AG04450 (cell line): ENCODE measurements around the gene PTGIR. TPM values are rescaled to one million over a fixed set of nuclear protein-coding genes. Genes with fewer than 3 reads are reported as not detected.

Experiments
- CTCF ChIA-PET: fragments of 300-600, 350-600 bp; formaldehyde crosslinking; extraction: SDS; loops from one replicate; lab custom pipeline; 2022; ENCODE audit warnings: antibody characterized with exemption, inconsistent platforms; lab: Charles Lee
- POLR2A ChIA-PET: fragments of 350-600 bp; formaldehyde crosslinking; extraction: SDS; loops from one replicate; lab custom pipeline; 2021; ENCODE audit warnings: antibody characterized with exemption, inconsistent platforms; lab: Yijun Ruan, JAX
- DNase-seq: peaks from one replicate; pipeline ENCODE4 v3.0.0-alpha.2; 2011; ENCODE audit warnings: low read depth, low spot score
- H3K27ac ChIP-seq: one replicate; pipeline ENCODE4 v1.5.1; 2012; ENCODE audit warnings: low read depth, low read length, control low read depth
- H3K27me3 ChIP-seq: one replicate; pipeline ENCODE4 v1.6.0; 2012; ENCODE audit warnings: low read length; ENCODE audit not compliant: control insufficient read depth, insufficient read depth
- H3K4me3 ChIP-seq: 2 replicates; pipeline ENCODE4 v1.5.1; 2011; ENCODE audit warnings: mild to moderate bottlenecking, low read depth, low read length, control low read depth
- H3K9me3 ChIP-seq: 2 replicates; pipeline ENCODE4 v1.5.1; 2012; ENCODE audit warnings: low read length; ENCODE audit not compliant: control insufficient read depth, insufficient read depth
- polyA plus RNA-seq: library from polyadenylated mRNA; depleted of rRNA; stranded (reverse); fragments of >200 nt; gene quantifications from 2 replicates; pipeline ENCODE4 v1.2.3, GENCODE V29; 2011
- TF ChIP-seq, protein P1 (sequence below): IDR thresholded peaks from 2 replicates; pipeline ENCODE4 v1.5.1; 2011; ENCODE audit warnings: low read depth, low read length, control low read depth, inconsistent platforms

Gene PTGIR
- polyA plus RNA-seq, 1 experiment, result 2.4 TPM

DNA sequence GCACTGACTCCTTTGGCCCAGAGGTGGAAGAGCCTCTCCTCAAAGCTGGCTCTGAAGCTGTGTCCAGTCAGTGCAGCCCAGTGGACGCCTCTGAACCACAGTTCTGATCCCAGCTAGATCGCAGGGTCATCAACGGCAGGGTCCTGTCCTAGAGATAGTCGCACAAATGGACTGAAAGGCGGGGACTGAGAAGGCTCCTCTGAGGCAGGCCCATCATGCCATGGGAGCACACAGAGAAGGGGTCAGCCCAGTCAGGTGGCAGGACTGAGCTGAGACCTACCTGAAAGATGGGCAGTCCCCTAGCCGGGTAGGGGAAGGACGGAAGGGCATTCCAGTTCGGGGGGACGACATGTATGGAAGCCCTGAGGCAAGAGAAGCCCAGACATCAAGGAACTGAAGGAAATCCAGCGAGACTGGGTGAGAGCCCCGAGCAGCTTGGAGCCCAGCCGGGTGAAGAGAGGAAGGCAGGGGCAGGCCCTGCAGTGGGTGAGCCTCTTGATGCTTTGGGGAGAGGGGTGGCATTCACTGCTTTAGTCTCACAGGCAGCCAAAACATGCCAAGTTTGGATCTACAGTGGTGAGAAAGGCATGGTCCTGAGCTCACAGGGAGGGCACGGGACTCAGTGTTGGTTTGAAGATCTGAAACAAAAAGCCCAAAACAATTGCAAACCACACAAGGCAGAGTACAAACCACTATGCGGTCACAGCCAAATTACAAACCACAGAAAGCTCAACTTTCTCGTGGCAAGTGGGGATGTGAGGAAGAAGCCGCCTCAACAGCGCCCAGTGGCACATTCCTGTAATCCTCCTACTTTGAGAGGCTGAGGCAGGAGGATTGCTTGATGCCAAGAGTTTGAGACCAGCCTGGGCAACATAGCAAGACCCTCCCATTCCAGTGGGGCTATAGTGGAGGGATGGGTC, 13.8 kb downstream of the PTGIR start:
- DNase-seq, result no peak
- no peaks in the 10 kb centered on the region for H3K27me3 ChIP-seq
- POLR2A ChIA-PET, result interaction anchor here (0.6 to 1.3 kb wide), 5 partner anchors 10 to 829 kb away, joined by 4 to 6 read pairs (median 5); partner anchors contain the start of genes CALM3 and DMPK
- TF ChIP-seq, protein P1, sequence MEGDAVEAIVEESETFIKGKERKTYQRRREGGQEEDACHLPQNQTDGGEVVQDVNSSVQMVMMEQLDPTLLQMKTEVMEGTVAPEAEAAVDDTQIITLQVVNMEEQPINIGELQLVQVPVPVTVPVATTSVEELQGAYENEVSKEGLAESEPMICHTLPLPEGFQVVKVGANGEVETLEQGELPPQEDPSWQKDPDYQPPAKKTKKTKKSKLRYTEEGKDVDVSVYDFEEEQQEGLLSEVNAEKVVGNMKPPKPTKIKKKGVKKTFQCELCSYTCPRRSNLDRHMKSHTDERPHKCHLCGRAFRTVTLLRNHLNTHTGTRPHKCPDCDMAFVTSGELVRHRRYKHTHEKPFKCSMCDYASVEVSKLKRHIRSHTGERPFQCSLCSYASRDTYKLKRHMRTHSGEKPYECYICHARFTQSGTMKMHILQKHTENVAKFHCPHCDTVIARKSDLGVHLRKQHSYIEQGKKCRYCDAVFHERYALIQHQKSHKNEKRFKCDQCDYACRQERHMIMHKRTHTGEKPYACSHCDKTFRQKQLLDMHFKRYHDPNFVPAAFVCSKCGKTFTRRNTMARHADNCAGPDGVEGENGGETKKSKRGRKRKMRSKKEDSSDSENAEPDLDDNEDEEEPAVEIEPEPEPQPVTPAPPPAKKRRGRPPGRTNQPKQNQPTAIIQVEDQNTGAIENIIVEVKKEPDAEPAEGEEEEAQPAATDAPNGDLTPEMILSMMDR, result no peak
- CTCF ChIA-PET, result interaction anchor here (1.6 to 14.3 kb wide), 2 partner anchors 53 to 81 kb away, joined by 4 to 296 read pairs; partner anchors contain the start of gene DACT3
- no peak overlapping the region for H3K4me3 ChIP-seq
- H3K27ac ChIP-seq, result no peak overlapping the region
- H3K9me3 ChIP-seq, result no peaks in the 10 kb centered on the region

DNA sequence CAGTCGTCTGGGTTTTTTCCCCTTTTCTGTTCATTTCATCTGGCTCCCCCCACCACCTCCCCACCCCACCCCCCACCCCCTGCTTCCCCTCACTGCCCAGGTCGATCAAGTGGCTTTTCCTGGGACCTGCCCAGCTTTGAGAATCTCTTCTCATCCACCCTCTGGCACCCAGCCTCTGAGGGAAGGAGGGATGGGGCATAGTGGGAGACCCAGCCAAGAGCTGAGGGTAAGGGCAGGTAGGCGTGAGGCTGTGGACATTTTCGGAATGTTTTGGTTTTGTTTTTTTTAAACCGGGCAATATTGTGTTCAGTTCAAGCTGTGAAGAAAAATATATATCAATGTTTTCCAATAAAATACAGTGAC, 14.5 kb downstream of the PTGIR start:
- H3K27ac ChIP-seq, result no peak overlapping the region
- no peak for DNase-seq
- no peak overlapping the region for H3K4me3 ChIP-seq
- no peaks in the 10 kb centered on the region for H3K9me3 ChIP-seq
- POLR2A ChIA-PET, result interaction anchor here (0.5 to 0.8 kb wide), 3 partner anchors 51 to 828 kb away, joined by 4 to 6 read pairs (median 5); partner anchors contain the start of gene DMPK
- TF ChIP-seq, protein P1, result no peak
- H3K27me3 ChIP-seq, result no peaks in the 10 kb centered on the region
- CTCF ChIA-PET, result interaction anchor here (14.3 kb wide), 1 partner anchor 54 kb away, joined by 296 read pairs; the partner anchor contains the start of gene DACT3

DNA sequence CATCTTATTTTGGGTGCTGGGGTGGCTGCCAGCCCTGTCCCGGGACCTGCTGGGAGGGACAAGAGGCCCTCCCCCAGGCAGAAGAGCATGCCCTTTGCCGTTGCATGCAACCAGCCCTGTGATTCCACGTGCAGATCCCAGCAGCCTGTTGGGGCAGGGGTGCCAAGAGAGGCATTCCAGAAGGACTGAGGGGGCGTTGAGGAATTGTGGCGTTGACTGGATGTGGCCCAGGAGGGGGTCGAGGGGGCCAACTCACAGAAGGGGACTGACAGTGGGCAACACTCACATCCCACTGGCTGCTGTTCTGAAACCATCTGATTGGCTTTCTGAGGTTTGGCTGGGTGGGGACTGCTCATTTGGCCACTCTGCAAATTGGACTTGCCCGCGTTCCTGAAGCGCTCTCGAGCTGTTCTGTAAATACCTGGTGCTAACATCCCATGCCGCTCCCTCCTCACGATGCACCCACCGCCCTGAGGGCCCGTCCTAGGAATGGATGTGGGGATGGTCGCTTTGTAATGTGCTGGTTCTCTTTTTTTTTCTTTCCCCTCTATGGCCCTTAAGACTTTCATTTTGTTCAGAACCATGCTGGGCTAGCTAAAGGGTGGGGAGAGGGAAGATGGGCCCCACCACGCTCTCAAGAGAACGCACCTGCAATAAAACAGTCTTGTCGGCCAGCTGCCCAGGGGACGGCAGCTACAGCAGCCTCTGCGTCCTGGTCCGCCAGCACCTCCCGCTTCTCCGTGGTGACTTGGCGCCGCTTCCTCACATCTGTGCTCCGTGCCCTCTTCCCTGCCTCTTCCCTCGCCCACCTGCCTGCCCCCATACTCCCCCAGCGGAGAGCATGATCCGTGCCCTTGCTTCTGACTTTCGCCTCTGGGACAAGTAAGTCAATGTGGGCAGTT, 15.1 kb downstream of the PTGIR start:
- DNase-seq, result no peak
- Histone ChIP-seq H3K27me3 (no peaks in the 10 kb centered on the region), H3K9me3 (no peaks in the 10 kb centered on the region), H3K4me3 (no peak overlapping the region), H3K27ac (no peak overlapping the region)
- POLR2A ChIA-PET, result interaction anchor here (0.5 kb wide), 1 partner anchor 180 kb away, joined by 4 read pairs; no protein-coding TSS in a partner anchor
- TF ChIP-seq, protein P1, result no peak
- CTCF ChIA-PET, result interaction anchor here (14.3 kb wide), 1 partner anchor 55 kb away, joined by 296 read pairs; the partner anchor contains the start of gene DACT3

DNA sequence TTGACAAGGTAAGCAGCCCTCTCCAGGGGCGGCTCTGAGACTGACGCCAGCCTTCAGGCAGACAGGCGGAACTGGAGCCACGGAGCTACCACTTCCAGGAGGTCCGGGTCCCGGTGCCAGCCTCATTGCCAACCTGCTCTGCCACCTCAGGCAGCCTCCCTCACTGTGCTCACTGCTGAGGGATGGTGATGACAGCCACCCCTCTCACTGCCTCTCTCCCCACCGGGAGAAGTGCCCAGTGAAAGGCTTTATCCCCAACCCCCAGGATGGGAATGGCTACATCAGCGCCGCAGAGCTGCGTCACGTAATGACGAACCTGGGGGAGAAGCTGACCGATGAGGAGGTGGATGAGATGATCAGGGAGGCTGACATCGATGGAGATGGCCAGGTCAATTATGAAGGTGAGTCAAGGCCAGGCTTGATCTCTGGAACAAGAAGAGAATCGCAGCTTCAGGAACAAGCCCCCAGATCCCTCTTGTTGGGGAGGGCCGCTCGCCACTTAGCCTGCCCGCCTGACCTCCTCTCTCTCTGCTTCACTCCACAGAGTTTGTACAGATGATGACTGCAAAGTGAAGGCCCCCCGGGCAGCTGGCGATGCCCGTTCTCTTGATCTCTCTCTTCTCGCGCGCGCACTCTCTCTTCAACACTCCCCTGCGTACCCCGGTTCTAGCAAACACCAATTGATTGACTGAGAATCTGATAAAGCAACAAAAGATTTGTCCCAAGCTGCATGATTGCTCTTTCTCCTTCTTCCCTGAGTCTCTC, 16.1 kb downstream of the PTGIR start:
- no peaks in the 10 kb centered on the region for H3K27me3 ChIP-seq
- no peak for DNase-seq
- no peak overlapping the region for H3K27ac ChIP-seq
- H3K9me3 ChIP-seq, result no peaks in the 10 kb centered on the region
- TF ChIP-seq, protein P1, result no peak
- CTCF ChIA-PET, result interaction anchor here (1.3 to 14.3 kb wide), 2 partner anchors 22 to 56 kb away, joined by 3 to 296 read pairs; partner anchors contain the start of gene DACT3
- H3K4me3 ChIP-seq, result no peak overlapping the region
- POLR2A ChIA-PET, result no interaction called here
